ENCODE data around the gene ADAM17.
"Not testable (repeated sequence)": the region's sequence is repeated elsewhere in the genome, so short reads cannot be mapped to it uniquely, and the experiment has no call there.

Gene ADAM17

DNA sequence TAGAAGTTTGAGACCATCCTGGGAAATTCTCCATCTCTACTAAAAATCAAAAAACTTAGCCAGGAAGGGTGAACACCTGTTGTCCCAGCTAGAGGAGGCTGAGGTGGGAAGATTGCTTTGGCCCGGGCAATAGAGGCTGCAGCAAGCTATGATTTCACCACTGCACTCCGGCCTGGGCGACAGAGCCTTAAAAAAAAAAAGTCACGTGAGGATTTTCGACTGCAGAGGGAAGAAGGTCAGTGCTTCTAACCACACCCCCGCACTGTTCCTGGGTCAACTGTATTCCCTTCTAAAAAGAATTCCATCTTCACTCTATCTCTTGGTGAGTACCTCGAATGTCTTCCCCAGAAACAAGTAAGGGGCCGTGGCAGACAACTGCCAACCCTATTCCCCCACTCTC lies 31.3 kb downstream of the ADAM17 start:
- no peak for DNase-seq

DNA sequence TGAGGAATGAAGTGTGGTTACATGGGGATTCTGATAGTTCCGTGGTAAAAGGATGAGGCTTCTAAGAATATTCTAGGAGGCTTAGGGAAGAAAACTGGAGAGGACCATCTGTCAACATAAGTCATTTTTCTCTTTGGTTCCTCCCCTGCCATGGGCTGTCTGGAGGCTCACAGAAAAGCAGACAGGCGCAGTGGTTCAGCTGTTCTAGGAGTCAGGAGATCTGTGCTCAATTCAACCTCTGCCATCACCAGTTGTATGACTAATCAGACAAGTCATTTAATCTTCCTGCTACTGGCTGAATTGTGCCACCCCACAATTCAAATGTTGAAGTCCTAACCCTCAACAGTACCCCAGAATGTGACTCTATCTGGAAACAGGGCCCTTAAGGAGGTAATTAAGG lies 36.4 kb downstream of the ADAM17 start:
- no peak for DNase-seq

DNA sequence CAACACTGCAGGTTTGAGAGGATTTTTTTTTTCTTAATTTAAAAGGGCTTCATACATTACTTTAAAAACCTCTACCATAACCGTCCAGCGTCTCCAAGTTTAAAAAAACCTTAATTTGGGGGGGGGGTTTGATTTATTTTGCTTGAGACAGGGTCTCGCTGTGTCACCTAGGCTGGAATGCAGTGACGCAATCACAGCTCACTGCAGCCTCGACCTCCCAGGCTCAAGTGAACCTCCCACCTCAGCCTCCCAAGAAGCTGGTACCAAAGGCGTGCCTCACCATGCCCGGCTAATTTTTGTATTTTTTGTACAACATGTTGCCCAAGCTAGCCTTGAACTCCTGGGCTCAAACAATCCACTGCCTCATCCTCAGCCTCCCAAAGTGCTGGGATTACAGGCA lies 36.9 kb downstream of the ADAM17 start:
- DNase-seq = no peak

DNA sequence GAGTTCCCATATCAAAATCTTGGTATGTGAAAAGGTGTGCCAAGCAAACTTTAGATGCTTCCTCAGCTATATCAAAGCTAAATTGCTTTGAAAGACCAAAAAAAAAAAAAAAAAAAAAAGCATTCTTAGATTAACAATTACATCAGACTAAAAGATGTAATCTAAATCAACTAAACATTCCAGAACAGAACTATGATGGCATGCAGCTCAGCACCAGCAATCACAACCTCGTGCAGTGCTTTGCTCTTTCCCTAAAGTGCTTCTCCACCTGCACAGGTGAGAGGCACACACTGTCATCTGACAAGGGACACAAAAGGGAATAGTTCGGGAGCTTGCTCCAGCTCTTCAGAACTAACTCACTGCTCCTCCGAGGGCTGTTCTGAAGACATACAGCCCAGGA lies 37.5 kb downstream of the ADAM17 start:
- DNase-seq = no peak

DNA sequence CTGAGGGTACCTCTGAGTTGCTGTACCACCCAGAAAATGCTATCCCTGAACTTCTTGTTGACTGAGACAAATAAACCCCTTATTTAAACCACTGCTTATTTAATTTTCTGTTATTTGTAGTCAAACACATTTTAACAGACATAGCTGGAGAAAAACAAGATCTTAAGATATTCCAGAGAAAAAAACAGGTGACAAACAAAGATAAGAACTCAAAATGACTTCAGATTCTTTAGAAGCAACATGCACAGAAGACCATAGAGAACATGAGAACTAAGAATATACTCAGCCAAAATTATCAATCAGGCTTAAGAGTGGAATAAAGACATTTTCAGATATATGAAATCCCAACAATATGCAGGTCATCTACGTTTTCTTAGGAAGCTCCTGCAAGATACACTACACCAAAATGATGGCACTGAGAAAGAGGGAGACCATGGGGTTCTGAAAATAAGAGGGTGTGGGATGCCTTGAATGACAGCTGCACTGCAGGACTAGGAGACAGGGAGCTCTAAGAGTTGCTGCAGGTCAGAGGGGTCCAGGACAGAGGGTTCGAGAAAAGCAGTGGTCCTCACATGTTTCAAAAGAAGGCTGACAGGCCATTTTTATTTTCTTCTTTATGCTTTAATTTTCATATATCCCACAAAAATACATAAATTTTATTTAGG lies 38.4 kb downstream of the ADAM17 start:
- no peak for DNase-seq

DNA sequence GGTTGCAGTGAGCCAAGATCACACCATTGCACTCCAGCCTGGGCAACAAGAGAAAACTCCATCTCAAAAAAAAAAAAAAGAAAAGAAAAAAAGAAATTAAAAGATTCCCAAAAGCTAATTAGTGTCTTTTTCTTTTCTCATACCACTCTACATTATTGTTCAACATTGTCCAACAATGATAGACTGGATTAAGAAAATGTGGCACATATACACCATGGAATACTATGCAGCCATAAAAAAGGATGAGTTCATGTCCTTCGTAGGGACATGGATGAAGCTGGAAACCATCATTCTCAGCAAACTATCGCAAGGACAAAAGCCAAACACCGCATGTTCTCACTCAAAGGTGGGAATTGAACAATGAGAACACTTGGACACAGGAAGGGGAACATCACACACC lies 41.7 kb downstream of the ADAM17 start:
- not testable (repeated sequence) for DNase-seq

DNA sequence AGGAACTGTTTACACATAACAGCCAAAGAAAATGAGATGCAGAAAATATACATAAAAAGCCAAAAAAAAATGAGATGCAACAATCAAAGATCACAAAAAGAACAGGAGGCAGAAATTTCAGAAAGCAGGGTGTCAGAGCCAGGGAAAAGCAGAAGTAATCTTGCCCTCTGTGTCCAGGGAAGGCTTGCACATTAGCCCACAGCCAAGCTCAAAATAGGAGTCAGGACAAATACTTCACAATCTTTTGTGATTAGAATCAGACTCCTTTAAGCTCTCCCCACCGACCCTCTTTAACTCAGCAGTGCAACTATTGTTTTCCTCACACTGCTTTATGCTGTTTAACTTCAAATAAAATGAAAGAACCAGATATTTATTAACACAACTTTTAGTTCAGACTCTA lies 46.7 kb downstream of the ADAM17 start:
- no peak for DNase-seq

DNA sequence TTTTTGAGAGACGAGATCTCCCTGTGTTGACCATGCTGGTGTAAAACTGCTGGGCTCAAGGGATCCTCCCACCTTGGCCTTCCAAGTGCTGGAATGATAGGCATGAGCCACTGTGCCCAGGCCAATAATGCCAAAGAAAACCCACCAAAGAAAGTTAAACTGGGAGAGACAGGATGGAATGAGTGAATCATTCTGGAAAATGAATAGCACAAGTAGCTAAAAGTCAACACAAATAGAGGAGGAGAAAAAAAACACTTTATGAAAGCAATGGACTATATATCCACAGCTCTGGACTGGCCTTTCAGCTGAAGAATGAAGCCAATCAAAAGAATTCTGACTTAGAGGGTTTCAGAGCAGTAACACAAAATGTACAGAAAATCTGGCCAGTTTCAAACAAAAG lies 57.4 kb downstream of the ADAM17 start:
- no peak for DNase-seq

DNA sequence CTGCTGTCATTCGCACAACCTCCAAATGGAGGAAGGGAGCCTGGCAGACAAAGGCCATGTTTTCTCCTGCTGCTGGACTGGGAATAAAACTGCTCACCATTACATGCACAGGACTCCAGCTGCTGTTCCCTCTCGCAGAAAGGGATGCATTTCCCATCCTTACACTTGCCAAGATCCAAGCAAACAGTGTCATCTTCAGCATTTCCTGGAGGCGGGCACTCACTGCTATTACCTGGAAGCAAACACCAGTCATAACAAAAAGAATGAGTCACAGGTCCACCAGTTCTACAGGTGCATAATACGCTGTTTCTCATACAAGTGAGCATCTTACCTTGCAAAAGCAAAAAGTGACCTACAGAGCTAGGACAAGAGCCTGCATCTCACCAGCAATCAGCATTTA lies 58.6 kb downstream of the ADAM17 start:
- no peak for DNase-seq

DNA sequence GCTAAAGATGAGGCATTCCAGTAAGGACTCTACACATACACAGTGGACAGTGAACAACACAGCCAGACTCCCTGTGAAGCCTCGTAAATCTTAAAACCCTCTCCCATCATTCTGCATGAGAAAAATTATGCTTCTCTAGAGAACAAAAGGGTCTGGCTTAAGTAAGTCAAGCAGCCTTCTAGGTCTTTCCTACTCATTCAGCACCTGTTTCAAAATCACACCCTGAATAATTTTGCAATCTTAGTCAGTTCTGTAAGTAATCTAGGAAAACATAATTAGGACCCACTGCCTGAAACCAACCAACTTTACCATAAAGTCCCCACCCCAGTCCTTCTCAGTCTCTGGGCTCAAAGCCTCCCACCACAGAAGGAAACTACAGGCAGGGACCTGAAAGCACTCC lies 61.5 kb downstream of the ADAM17 start:
- DNase-seq = no peak

DNA sequence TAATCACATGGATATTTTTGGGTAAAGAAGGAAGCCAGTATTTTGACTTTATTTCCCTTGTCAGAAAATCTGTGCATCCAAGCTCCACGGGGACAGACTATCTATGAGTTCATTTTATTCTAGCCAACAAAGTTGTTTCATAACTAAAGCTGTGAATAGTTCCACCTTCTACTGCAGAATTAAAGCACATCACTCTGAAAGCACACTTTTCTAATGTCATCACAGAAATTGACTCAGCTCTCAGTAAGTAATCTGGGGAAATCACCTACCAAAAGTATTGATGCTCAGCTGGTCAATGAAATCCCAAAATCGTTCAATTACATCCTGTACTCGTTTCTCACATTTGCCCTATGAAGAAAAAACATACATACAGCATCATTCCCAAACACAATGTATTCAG lies 62.2 kb downstream of the ADAM17 start:
- no peak for DNase-seq

DNA sequence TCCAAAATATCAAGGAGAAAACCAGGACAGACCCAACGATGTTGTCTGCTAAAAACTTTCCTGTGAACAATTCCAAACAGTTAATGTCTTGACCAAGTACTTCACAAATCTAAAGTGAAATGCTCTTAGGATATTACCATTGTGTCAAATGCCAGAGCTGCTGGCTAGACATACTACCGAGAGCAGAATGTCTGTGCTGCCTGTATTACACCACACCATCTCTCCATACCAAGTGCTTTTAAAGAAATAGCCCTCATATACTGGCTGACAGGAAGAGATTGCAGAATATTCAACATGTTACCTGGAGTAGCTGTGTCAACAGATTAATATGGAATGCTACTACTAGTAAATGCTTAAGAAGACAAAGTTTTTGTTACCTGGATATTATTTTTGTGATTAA lies 62.7 kb downstream of the ADAM17 start:
- no peak for DNase-seq

DNA sequence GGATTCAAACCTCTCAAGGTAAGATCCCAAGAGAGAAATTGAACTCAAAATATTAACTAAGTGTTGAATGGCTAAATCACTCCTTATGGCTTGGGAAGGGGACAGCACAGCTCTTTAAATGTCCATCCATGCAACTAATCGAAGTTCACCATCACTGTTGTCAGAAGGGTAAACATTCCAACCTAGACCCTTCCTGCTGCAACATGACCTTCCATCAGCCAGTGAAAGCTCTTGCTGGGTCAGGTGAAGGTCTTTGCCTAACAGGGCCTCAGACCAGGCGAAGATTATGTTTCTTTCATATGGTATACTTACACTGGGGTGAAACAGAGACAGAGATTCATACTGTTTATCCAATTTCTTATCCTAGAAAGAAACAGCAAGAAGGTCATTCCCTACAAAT lies 64.8 kb downstream of the ADAM17 start:
- no peak for DNase-seq

DNA sequence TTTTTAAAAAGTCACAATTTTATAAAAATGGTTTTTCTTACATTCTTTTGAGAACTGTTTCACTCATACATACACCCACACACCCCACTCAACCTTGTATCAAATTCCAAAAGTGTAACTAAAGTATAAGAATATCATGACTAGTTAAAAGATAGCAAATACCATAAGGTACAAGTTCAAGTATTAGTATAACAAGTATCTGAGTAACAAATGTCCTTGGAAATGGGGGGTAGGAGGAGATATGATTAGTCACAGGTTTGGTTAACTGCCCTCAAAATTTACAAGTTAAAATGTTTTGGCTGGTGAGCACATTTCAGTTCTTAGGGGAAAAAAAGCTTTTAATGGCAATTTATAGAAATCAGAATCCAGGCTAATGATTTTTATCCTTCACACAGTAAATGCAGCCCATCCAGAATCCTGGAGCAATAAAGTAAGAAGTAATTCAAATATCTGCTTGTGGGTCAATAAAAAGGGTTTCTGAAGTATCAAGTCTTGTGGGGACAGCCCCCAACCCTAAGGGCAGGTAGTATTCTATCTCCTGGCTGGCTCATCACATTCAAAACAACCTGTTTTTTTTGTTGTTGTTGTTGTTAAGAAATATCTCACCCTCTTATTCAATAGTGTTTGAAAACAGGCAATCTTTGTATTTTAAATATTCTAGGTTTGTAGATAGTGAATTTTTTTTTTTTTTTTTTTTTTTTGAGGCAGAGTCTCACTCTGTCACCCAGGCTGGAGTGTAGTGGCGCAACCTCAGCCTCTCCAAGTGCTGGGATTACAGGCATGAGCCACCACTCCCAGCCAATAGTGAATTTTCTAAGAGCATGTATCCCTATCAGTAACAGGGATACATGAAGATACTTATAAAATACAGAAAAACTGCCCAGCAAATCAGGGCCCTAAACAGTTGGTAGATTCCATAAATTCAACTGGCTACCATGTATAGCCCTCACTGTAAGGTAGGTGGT lies 66.8 kb downstream of the ADAM17 start:
- DNase-seq = no peak

DNA sequence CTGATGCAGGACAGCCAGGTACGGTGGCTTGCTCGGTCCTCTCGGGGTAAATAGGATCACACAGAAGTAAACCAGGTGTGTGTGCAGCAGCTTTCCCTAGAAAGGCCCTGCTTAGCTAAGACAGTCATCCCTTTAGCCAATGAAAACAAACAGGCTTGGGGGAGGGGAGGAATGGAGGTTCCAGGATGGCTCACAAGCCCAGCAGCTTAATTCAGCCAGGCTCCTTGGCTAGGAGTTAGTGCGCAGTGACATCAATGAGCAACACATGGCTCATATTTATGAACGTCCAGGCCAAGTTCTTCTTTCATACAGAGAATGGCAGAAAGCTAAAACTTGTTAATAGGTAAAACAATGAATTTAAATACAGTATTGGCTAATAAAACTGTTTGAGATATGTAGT lies 71.1 kb downstream of the ADAM17 start:
- no peak for DNase-seq

DNA sequence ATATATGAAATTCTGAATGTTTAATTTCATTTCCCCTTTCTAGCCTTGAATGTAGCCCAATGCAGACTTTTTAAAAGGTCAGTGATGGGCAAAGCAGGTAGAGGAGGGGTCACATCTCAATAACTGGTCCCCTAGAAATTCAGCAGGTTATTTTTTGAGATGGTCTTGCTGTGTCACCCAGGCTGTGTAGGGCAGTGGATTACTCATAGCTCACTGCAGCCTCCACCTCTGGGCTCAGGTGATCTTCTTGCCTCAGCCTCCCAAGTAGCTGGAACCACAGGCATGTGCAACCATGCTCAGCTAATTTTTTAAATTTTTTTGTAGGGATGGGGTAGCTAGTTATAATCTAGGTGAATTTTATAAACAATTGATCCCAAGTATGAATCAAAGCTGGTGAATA lies 72.5 kb downstream of the ADAM17 start:
- DNase-seq = no peak

DNA sequence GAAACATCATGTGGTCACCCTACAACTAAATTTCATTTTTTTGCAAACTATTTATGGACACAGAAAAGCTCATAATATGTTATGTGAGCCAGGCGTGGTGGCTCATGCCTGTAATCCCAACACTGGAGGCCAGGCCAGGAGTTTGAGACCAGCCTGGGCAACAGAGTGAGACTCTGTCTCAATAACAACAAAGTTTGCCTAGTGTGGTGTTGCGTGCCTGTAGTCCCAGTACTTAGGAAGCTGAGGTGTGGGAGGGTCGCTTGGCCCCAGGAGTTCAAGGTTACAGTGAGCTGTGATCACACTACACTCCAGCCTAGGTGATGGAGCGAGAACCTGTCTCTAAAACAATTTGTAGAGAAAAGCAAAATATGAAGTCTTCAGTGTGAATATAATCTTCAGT lies 75.5 kb downstream of the ADAM17 start:
- DNase-seq = no peak

DNA sequence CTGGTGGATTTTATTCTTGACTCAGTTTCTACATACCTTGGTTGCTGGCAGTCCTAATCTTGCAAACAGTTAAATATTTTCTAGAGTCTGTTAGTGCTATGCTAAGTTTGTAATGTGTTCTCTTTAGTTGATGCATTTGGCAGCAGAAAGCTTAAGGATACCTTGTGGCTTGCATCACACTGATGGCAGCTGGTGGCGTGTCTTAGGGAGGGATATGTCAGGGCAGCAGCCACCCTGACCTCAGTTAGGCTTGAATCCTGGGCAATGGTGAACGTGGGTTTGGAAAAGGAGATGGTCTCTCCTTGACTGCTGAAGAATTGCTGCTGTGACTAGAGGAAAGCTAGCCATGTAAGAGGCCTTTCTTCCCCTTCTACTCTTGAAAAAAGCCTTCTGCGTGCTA lies 77.1 kb downstream of the ADAM17 start:
- DNase-seq = no peak

DNA sequence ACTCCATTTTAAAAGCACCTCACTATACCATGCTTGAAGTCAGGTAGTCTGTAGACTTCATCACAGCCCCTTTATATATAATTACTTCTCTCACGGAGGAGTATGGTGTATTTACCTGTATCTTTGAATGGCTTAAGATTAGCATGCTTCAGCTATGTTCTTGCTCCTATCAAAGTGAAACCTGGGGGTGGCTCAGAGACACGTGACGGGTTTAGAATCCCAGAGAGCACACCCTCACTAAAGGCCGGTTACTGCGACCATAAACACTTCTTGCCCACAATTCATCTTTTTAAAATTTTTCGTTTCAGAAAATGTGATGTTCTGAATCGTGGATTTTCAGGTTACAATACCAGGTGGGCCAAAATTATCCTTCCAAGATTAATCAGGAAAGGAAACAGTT lies 77.7 kb downstream of the ADAM17 start:
- no peak for DNase-seq

DNA sequence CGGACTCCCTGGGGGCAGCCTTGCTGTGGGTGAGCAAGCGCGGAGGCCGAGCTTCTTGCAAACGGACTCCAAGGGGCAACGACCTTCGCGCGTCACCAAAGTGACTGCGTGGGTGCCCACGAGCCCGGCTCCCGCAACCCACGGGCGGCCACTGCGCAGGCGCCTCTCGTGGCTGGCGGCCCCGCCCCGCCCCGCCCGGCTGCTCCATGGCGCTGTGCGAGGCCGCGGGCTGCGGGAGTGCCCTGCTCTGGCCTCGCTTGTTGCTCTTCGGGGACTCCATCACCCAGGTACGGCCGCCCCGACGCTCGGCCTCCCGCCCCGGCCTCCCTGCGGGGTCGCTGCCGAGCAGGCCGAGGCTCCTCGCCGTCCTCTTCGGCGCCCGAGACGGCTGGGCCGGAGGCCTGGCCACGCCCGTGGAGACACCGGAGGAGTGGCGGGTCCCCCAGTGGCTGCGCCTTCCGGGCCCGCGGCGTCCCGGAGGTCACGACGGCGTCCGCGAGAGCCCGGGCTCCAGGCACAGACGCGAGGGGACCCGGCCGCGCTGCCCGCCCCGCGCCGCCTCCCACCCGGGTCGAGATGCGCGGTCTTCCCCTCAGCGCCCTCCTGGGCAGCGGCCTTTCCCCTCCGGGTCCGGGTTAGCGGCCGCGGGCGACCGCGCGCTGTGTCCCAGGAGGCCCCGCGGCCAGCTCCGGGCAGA lies 81.1 kb downstream of the ADAM17 start, which contains the start of gene IAH1:
TSS of gene IAH1 (plus strand) at position 191 of the 697 bp plus-strand sequence. CDS start at position 207, 16 bp downstream.
- DNase-seq = peak in 48 of 56 donors; percentile 19 to 84 (median 60)

DNA sequence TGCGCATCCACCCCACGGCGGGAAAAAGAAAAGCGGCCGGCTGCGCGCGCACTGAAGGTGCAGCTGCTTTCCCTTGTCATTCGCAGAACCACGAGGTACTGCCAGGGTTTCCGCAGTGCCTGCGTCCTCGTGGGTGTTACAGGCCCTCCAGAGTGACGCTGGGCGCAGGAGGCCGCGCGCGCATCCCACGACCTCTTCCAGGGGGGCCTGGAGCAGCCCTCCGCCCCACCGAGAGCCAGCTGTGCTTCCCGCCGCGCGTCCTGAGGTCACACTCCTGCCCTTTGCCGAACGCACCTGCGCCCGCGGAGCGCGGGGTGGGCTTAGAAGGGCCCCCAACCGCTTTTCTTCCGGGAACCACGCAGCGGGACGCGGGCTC lies 81.7 kb downstream of the ADAM17 start:
- DNase-seq = peak in 39 of 56 donors; percentile 13 to 73 (median 50)

All from amygdala (tissue), 56 donors.